Renal cortical epithelial cell (primary cell): ENCODE data around the gene LAMA3. TPM values are rescaled to one million over a fixed set of nuclear protein-coding genes. Genes with fewer than 3 reads are reported as not detected.

Source experiments
- DNase-seq: peaks from one replicate; pipeline ENCODE4 v3.0.0-alpha.2; 2011; ENCODE audit warnings: low read depth
- total RNA-seq: library from RNA; depleted of rRNA; stranded (reverse); fragments of >200 nt; gene quantifications from 2 replicates; pipeline ENCODE4 v1.2.3, GENCODE V29; 2014

The LAMA3 gene, protein sequence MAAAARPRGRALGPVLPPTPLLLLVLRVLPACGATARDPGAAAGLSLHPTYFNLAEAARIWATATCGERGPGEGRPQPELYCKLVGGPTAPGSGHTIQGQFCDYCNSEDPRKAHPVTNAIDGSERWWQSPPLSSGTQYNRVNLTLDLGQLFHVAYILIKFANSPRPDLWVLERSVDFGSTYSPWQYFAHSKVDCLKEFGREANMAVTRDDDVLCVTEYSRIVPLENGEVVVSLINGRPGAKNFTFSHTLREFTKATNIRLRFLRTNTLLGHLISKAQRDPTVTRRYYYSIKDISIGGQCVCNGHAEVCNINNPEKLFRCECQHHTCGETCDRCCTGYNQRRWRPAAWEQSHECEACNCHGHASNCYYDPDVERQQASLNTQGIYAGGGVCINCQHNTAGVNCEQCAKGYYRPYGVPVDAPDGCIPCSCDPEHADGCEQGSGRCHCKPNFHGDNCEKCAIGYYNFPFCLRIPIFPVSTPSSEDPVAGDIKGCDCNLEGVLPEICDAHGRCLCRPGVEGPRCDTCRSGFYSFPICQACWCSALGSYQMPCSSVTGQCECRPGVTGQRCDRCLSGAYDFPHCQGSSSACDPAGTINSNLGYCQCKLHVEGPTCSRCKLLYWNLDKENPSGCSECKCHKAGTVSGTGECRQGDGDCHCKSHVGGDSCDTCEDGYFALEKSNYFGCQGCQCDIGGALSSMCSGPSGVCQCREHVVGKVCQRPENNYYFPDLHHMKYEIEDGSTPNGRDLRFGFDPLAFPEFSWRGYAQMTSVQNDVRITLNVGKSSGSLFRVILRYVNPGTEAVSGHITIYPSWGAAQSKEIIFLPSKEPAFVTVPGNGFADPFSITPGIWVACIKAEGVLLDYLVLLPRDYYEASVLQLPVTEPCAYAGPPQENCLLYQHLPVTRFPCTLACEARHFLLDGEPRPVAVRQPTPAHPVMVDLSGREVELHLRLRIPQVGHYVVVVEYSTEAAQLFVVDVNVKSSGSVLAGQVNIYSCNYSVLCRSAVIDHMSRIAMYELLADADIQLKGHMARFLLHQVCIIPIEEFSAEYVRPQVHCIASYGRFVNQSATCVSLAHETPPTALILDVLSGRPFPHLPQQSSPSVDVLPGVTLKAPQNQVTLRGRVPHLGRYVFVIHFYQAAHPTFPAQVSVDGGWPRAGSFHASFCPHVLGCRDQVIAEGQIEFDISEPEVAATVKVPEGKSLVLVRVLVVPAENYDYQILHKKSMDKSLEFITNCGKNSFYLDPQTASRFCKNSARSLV (N-terminal part only)
- total RNA-seq: 70.9 and 246 TPM in 2 replicates

GRCh38 chr18:23689031-23689615, at the start of gene LAMA3:
Gene LAMA3 (plus strand): TSS chr18:23689453. CDS start chr18:23689684, 231 bp downstream.
- DNase-seq: peak; percentile 16

DNA sequence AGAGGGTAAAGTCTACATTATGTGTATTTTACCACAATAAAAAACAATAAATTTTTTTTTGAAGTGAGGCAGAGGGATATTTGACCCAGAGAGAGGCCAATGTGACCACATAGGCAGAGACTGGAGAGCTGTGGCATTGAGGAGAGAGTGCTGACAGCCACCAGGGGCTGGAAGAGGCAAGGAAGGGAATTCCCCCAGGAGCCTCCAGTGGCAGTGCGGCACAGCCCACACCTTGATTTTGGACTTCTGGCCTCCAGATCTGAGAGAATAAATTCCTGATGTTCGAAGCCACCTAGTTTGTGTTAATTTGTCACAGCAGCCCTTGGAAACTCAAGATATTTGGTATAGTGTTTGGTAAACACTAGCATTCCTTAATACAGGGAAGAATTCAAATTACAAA, 49.2 kb upstream of the LAMA3 start:
- no peak for DNase-seq

DNA sequence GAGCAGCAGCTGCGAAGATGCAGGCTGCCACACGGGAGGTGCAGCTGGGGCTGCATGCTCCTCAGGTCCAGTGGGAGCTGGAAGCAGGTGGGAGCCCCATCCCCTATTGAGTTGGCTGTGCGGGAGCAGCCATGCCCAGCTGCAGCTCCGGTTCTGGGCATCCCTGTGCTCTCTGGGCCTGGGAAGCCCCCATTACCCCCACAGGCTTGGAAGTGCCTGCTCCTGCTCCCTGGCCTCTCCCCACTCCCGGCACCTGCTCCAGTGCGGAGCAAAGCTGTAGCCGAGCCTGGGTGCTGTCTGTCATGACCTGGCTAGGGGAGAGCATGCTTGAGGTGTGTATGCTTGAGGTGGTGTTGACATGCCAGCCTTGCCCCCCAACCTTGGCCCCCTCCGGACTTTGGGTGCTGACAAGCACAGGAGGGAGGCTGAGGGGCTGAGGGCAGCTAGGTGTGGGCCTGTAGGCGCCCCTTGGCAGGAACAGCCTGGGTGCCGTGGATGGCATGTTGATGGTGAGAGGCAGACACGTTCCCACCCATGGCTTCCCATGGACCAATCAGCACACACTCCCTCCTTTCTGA, 48.0 kb upstream of the LAMA3 start:
- DNase-seq: no peak

- DNase-seq: no peak
Measured at GRCh38 chr18:23641937-23642666, 47.2 kb upstream of the LAMA3 start.

GRCh38 chr18:23643815-23644490, 45.3 kb upstream of the LAMA3 start:
- no peak for DNase-seq

DNA sequence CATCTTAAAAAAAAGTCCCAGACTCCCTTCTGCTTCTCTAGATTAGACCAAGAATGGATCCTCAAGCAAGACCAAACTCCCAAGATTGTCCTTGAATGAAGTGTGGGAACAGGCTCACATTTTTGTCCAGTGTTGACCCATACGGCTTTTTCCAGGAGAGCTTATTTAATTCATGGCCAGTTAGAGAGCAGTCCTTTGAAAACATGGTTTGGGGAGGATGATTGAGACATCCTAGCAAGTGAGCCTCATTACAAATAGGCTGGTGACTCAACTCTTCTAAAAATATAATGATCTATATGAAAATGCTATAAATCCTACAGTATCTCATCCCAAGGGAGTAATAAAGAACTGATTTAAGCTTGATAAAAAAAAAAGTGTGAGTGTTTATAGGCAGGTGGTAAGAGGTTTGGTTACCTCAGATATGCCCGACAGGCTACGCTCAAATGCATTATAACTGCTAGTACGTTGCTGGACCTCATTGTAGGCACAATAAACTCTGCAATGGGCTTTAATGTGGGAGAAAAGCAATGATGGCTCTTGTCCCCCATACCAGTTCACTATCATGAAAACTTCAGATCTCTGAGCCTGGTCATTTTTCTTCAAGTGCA, 43.6 kb upstream of the LAMA3 start:
- DNase-seq: no peak

- no peak for DNase-seq
Measured at GRCh38 chr18:23646282-23646681, 43.0 kb upstream of the LAMA3 start.

DNA sequence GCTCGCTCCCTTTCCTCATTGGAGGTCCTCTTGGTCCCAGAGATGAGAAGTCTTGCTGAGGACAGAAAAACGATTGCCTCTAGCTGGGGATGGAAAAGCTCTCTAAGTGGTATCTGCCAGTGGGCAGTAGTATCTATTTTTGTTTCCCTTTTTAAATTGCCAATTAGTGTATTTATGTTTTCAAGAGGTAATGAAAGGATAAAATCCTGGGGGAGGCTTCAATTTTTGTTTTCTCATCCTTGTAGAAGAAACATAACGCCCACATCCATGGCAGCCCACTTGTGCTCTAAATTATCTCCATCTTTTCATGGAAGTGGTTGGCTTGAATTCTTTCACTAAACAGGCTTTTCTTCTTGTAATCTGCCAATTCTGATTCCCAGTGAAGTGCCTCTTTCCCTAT, 40.8 kb upstream of the LAMA3 start:
- DNase-seq: no peak

- DNase-seq: no peak
Measured at GRCh38 chr18:23648940-23649607, 40.2 kb upstream of the LAMA3 start.

- DNase-seq: peak; percentile 93
Measured at GRCh38 chr18:23650968-23651927, 38.0 kb upstream of the LAMA3 start.

DNA sequence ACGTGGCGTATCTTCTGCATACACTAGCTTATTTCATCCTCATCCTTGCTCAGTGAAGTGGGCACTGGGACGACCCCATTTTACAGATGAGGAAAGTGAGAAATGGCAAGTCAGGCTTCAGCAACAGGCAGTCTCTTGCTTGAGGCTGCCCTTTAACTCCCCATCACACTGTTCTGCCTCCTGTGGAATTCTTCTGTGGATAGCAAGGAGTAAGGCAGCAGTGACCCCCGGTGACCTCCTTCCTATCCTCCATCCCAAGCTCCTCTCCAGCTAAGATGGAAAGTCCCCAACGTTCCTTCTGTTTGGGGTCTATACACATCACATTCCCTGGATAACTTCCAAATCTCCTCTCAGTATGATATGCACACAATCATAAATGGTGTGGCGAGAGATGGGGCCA, 37.0 kb upstream of the LAMA3 start:
- no peak for DNase-seq

DNA sequence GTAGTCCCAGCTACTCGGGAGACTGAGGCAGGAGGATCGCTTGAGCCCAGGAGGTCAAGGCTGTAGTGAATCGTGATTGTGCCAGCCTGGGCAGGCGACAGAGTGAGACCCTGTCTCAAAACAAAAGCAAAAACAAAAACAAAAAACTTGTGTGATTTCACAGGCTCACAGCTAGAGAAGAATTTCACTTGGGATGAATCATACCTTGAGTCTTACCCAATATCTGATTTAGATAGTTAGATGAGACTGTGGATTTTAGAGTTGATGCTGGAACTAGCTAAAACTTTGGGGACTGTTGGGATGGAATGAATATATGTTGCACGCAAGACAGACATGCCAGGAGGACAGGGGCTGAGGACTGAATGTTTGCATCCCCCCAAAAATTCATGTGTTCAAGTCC, 31.0 kb upstream of the LAMA3 start:
- peak; percentile 42 for DNase-seq

DNA sequence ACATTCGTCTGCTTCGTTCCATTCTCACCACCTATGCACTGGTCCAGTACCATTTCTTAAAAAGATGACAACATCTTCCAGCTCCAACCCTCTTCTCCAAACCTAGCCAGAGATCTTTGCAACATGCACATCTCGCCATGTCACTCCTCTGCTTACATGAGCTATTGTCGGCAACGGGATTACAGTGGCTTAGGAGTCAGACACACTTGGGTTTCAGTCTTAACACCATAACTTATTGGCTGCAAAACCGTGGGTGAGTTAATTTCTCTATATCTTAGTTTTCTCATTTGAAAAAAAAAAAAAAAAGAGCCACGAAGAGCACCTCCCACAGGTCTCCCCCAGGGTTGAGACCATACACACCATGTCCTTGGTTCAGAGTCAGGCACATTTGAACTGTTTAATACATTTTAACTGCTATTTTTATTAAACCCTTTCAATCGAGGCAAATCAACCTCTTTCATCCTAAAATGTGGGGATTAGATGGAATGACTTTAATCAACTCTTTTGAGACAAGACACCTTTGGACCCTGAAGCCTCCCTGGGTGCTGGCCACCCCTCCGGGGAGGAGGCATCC, 27.4 kb upstream of the LAMA3 start:
- no peak for DNase-seq

DNA sequence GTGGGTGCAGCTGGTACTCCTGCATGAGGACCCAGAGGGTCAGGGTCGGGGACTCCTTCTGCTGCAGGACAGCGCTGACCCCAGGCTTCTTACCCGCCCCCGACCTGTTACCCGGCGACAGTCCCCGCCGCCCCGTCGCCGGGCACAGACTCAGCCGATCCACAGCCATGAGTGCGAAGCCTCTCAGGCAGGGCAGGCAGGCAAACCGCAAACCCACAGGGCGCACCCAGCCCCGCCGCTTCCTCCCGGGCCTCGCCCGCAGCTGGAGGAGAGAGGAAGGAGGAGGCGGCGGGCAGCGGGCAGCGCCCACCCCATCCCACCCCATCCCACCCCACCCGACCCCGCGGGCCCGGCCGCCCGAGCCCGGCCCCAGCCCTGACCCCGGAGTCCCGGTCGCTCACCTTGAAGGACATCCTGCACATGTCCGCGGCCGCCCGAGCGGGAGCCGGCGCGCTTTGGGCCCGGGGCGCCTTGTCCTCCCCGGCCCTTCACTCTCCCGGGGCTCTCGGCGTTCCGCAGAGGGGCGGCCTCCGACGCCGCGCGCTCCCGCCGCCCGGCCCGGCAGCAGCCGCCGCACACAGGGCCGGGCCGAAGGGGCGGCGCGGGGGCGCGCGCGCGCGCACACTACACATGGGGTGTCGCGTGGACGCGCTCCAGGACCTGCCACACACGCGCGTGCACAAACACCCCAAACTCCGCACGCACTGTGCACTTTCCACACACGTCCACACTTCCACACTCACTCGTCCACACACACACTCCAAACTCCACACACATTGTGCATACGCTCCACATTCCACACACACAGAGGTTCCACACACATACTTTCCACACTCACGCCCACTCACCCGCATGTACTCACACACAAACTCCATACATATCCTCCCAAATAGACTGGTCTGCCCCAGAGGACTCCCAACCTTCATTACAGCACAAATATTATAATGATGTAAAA, 26.7 kb upstream of the LAMA3 start, which contains the start of gene ANKRD29:
Gene ANKRD29, minus strand, starts transcription at position 603 of the 955 bp plus-strand sequence. Its CDS starts 181 bp downstream, at position 422.
- DNase-seq: no peak

DNA sequence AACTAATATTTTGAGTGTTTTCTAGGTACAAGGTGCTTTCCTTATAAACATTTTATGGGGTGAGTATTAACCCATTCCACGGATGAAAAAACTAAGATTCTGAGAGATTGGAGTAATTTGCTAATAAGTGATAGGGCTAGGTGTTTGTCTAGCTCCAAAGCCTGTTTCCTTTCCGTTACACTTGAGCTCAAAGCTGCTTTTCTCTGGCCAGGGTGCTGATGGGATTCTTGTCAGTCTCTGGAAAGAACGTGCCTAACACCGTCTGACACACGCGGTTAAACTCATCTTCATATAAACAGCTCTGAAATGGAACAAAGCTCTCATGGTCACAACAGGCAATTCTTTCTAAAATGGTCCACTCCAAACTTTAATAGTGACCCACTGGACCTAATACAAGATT, 24.6 kb upstream of the LAMA3 start:
- no peak for DNase-seq

DNA sequence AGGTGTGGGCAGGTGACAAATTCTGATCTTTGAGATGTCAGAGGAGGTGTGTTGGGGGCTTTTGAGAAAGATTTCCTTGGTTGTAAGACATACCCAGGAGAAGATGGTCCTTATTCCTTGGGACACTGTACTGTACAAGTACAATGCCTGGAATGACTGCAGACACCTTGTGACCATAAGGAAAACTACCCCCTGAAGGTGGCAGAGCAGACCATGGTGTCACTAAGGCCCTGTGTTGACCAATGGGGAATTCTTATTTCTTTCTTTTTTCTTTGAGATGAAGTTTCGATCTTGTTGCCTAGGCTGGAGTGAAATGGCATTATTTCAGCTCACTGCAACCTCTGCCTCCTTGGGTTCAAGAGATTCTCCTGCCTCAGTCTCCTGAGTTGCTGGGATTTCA, 22.1 kb upstream of the LAMA3 start:
- no peak for DNase-seq
